ENCODE results near the gene MPZL2. TPM values are rescaled to one million over a fixed set of nuclear protein-coding genes. Genes with fewer than 3 reads are reported as not detected.
A peak's percentile ranks its signal among the peaks of the same experiment; 100 is the strongest.

MPZL2 gene
- total and polyA plus RNA-seq, 4 donors, result 2.0 to 50.6 (median 16.4) TPM

- WGBS (ENCODE audit: insufficient coverage), result 64% methylated on average over 10 of the region's 11 CpGs
- no peaks in the 10 kb centered on the region for H3K9me3 ChIP-seq (ENCODE audit: control insufficient read depth, insufficient read depth, low read length)
- no peaks in the 10 kb centered on the region for H3K4me1 ChIP-seq (ENCODE audit: control insufficient read depth, insufficient read depth, low read length)
- no peak overlapping the region for H3K27ac ChIP-seq (ENCODE audit: low read depth, low read length)
- peaks cover 23% of the 10 kb centered on the region for H3K27me3 ChIP-seq (ENCODE audit: control insufficient read depth, insufficient read depth, low read length)
- no peak for DNase-seq (ENCODE audit: low read depth in 4 of 6, low spot score in 6 of 6)
- H3K4me3 ChIP-seq (ENCODE audit: low read depth, low read length), result no peak overlapping the region
- no peaks in the 10 kb centered on the region for H3K36me3 ChIP-seq (ENCODE audit: control insufficient read depth, insufficient read depth, low read length)
These were observed 47.2 kb downstream of the MPZL2 start for GRCh38 chr11:118216621-118217481.

GRCh38 chr11:118215765-118216164 is 48.3 kb downstream of the MPZL2 start:
- no peak overlapping the region for H3K27ac ChIP-seq (ENCODE audit: low read depth, low read length)
- no peaks in the 10 kb centered on the region for H3K36me3 ChIP-seq (ENCODE audit: control insufficient read depth, insufficient read depth, low read length)
- no peak for DNase-seq (ENCODE audit: low read depth in 4 of 6, low spot score in 6 of 6)
- no peak overlapping the region for H3K4me3 ChIP-seq (ENCODE audit: low read depth, low read length)
- no peaks in the 10 kb centered on the region for H3K4me1 ChIP-seq (ENCODE audit: control insufficient read depth, insufficient read depth, low read length)
- 100% methylated on average over 3 of the region's 7 CpGs for WGBS (ENCODE audit: insufficient coverage)
- no peaks in the 10 kb centered on the region for H3K9me3 ChIP-seq (ENCODE audit: control insufficient read depth, insufficient read depth, low read length)
- peaks cover 29% of the 10 kb centered on the region for H3K27me3 ChIP-seq (ENCODE audit: control insufficient read depth, insufficient read depth, low read length)

- DNase-seq (ENCODE audit: low read depth in 4 of 6, low spot score in 6 of 6), result no peak
- Histone ChIP-seq H3K36me3 (ENCODE audit: control insufficient read depth, insufficient read depth, low read length) (no peaks in the 10 kb centered on the region), H3K9me3 (ENCODE audit: control insufficient read depth, insufficient read depth, low read length) (no peaks in the 10 kb centered on the region), H3K4me1 (ENCODE audit: control insufficient read depth, insufficient read depth, low read length) (no peaks in the 10 kb centered on the region), H3K27me3 (ENCODE audit: control insufficient read depth, insufficient read depth, low read length) (peaks cover 31% of the 10 kb centered on the region), H3K4me3 (ENCODE audit: low read depth, low read length) (no peak overlapping the region), H3K27ac (ENCODE audit: low read depth, low read length) (no peak overlapping the region)
- WGBS (ENCODE audit: insufficient coverage), result no CpG with 5 or more reads among the region's 3 CpGs
These were observed 48.8 kb downstream of the MPZL2 start for GRCh38 chr11:118215262-118215661.

- H3K9me3 ChIP-seq (ENCODE audit: control insufficient read depth, insufficient read depth, low read length), result no peaks in the 10 kb centered on the region
- 72% methylated on average over 6 of the region's 6 CpGs for WGBS (ENCODE audit: insufficient coverage)
- no peaks in the 10 kb centered on the region for H3K4me1 ChIP-seq (ENCODE audit: control insufficient read depth, insufficient read depth, low read length)
- H3K27me3 ChIP-seq (ENCODE audit: control insufficient read depth, insufficient read depth, low read length), result peaks cover 26% of the 10 kb centered on the region
- H3K36me3 ChIP-seq (ENCODE audit: control insufficient read depth, insufficient read depth, low read length), result no peaks in the 10 kb centered on the region
- peak overlapping the region; percentile 30 for H3K27ac ChIP-seq (ENCODE audit: low read depth, low read length)
- H3K4me3 ChIP-seq (ENCODE audit: low read depth, low read length), result no peak overlapping the region
- no peak for DNase-seq (ENCODE audit: low read depth in 4 of 6, low spot score in 6 of 6)
These were observed 49.7 kb downstream of the MPZL2 start for GRCh38 chr11:118214210-118214914.

- DNase-seq (ENCODE audit: low read depth in 4 of 6, low spot score in 6 of 6), result no peak
- WGBS (ENCODE audit: insufficient coverage), result no CpG with 5 or more reads among the region's 2 CpGs
- Histone ChIP-seq H3K9me3 (ENCODE audit: control insufficient read depth, insufficient read depth, low read length) (no peaks in the 10 kb centered on the region), H3K27ac (ENCODE audit: low read depth, low read length) (peak overlapping the region; percentile 30), H3K36me3 (ENCODE audit: control insufficient read depth, insufficient read depth, low read length) (no peaks in the 10 kb centered on the region), H3K4me1 (ENCODE audit: control insufficient read depth, insufficient read depth, low read length) (no peaks in the 10 kb centered on the region), H3K27me3 (ENCODE audit: control insufficient read depth, insufficient read depth, low read length) (peaks cover 29% of the 10 kb centered on the region), H3K4me3 (ENCODE audit: low read depth, low read length) (no peak overlapping the region)
These were observed 50.3 kb downstream of the MPZL2 start for GRCh38 chr11:118213781-118214180.

GRCh38 chr11:118213201-118213600 is 50.9 kb downstream of the MPZL2 start:
- H3K27me3 ChIP-seq (ENCODE audit: control insufficient read depth, insufficient read depth, low read length), result peaks cover 29% of the 10 kb centered on the region
- no peaks in the 10 kb centered on the region for H3K36me3 ChIP-seq (ENCODE audit: control insufficient read depth, insufficient read depth, low read length)
- WGBS (ENCODE audit: insufficient coverage), result 100% methylated on average over 1 of the region's 4 CpGs
- H3K9me3 ChIP-seq (ENCODE audit: control insufficient read depth, insufficient read depth, low read length), result no peaks in the 10 kb centered on the region
- H3K4me1 ChIP-seq (ENCODE audit: control insufficient read depth, insufficient read depth, low read length), result no peaks in the 10 kb centered on the region
- H3K27ac ChIP-seq (ENCODE audit: low read depth, low read length), result no peak overlapping the region
- DNase-seq (ENCODE audit: low read depth in 4 of 6, low spot score in 6 of 6), result peak in 1 of 6 donors; percentile 50
- H3K4me3 ChIP-seq (ENCODE audit: low read depth, low read length), result no peak overlapping the region

- 42% methylated on average over 2 of the region's 2 CpGs for WGBS (ENCODE audit: insufficient coverage)
- H3K4me1 ChIP-seq (ENCODE audit: control insufficient read depth, insufficient read depth, low read length), result no peaks in the 10 kb centered on the region
- no peak for DNase-seq (ENCODE audit: low read depth in 4 of 6, low spot score in 6 of 6)
These were observed 51.3 kb downstream of the MPZL2 start for GRCh38 chr11:118212781-118213191.

GRCh38 chr11:118212131-118212725 is 51.9 kb downstream of the MPZL2 start:
- H3K36me3 ChIP-seq (ENCODE audit: control insufficient read depth, insufficient read depth, low read length), result no peaks in the 10 kb centered on the region
- DNase-seq (ENCODE audit: low read depth in 4 of 6, low spot score in 6 of 6), result no peak
- H3K27ac ChIP-seq (ENCODE audit: low read depth, low read length), result no peak overlapping the region
- H3K27me3 ChIP-seq (ENCODE audit: control insufficient read depth, insufficient read depth, low read length), result peaks cover 32% of the 10 kb centered on the region
- H3K4me1 ChIP-seq (ENCODE audit: control insufficient read depth, insufficient read depth, low read length), result no peaks in the 10 kb centered on the region
- no peaks in the 10 kb centered on the region for H3K9me3 ChIP-seq (ENCODE audit: control insufficient read depth, insufficient read depth, low read length)
- WGBS (ENCODE audit: insufficient coverage), result 92% methylated on average over 7 of the region's 7 CpGs
- H3K4me3 ChIP-seq (ENCODE audit: low read depth, low read length), result no peak overlapping the region

More at GRCh38 chr11:118212781-118213191, 51.3 kb downstream of the MPZL2 start:
- no peak overlapping the region for H3K27ac ChIP-seq (ENCODE audit: low read depth, low read length)
- H3K36me3 ChIP-seq (ENCODE audit: control insufficient read depth, insufficient read depth, low read length), result no peaks in the 10 kb centered on the region
- no peak overlapping the region for H3K4me3 ChIP-seq (ENCODE audit: low read depth, low read length)
- H3K27me3 ChIP-seq (ENCODE audit: control insufficient read depth, insufficient read depth, low read length), result peaks cover 30% of the 10 kb centered on the region
- H3K9me3 ChIP-seq (ENCODE audit: control insufficient read depth, insufficient read depth, low read length), result no peaks in the 10 kb centered on the region

- Histone ChIP-seq H3K36me3 (ENCODE audit: control insufficient read depth, insufficient read depth, low read length) (no peaks in the 10 kb centered on the region), H3K27ac (ENCODE audit: low read depth, low read length) (no peak overlapping the region), H3K9me3 (ENCODE audit: control insufficient read depth, insufficient read depth, low read length) (no peaks in the 10 kb centered on the region), H3K4me1 (ENCODE audit: control insufficient read depth, insufficient read depth, low read length) (no peaks in the 10 kb centered on the region), H3K4me3 (ENCODE audit: low read depth, low read length) (no peak overlapping the region), H3K27me3 (ENCODE audit: control insufficient read depth, insufficient read depth, low read length) (peaks cover 32% of the 10 kb centered on the region)
- no peak for DNase-seq (ENCODE audit: low read depth in 4 of 6, low spot score in 6 of 6)
- 40% methylated on average over 2 of the region's 6 CpGs for WGBS (ENCODE audit: insufficient coverage)
These were observed 53.1 kb downstream of the MPZL2 start for GRCh38 chr11:118211006-118211405.
